ENCODE data around the gene STAG1.
"Not testable (repeated sequence)": the region's sequence is repeated elsewhere in the genome, so short reads cannot be mapped to it uniquely, and the experiment has no call there.

GRCh38 chr3:136722916-136723315 lies 29.3 kb downstream of the STAG1 start:
- not testable (repeated sequence) for TF ChIP-seq CTCF (conservative IDR thresholded peaks at IDR 0.05; ENCODE audit: low read length); EZH2phosphoT487 (IDR thresholded peaks at IDR 0.05; ENCODE audit: borderline replicate concordance)

Measured in Loucy (cell line).